ENCODE measurements around the gene OGT. TPM values are rescaled to one million over a fixed set of nuclear protein-coding genes. Genes with fewer than 3 reads are reported as not detected.
A peak's percentile ranks its signal among the peaks of the same experiment; 100 is the strongest.

The OGT gene
- total RNA-seq, 1 donor from 2014 or later, result 231 TPM

- peaks cover 67% of the 10 kb centered on the region for H3K4me1 Mint-ChIP-seq (ENCODE audit: low read depth)
- peak overlapping the region; percentile 95 for H3K27ac Mint-ChIP-seq
- peaks cover 25% of the 10 kb centered on the region for H3K36me3 Mint-ChIP-seq (ENCODE audit: low read depth)
- no peak for DNase-seq (ENCODE audit: low spot score)
- no peaks in the 10 kb centered on the region for H3K9me3 Mint-ChIP-seq
- no peaks in the 10 kb centered on the region for H3K27me3 Mint-ChIP-seq (ENCODE audit: low read depth)
- intact Hi-C loops (cut with micrococcal nuclease), result loop anchor here (1.0 to 2.0 kb wide), 2 partner anchors 18 to 79 kb away; no protein-coding TSS in a partner anchor
- no peak overlapping the region for H3K4me3 Mint-ChIP-seq (ENCODE audit: low read depth)
Observed at GRCh38 chrX:71619986-71620385, 87.1 kb downstream of the OGT start.

- Mint-ChIP-seq H3K27ac (peak overlapping the region; percentile 49), H3K36me3 (ENCODE audit: low read depth) (peaks cover 9% of the 10 kb centered on the region), H3K9me3 (no peaks in the 10 kb centered on the region), H3K27me3 (ENCODE audit: low read depth) (no peaks in the 10 kb centered on the region), H3K4me3 (ENCODE audit: low read depth) (no peak overlapping the region), H3K4me1 (ENCODE audit: low read depth) (peaks cover 56% of the 10 kb centered on the region)
- no peak for DNase-seq (ENCODE audit: low spot score)
- intact Hi-C loops (cut with micrococcal nuclease), result no loop called here
Observed at GRCh38 chrX:71621603-71622002, 88.7 kb downstream of the OGT start.

- no peak overlapping the region for H3K4me3 Mint-ChIP-seq (ENCODE audit: low read depth)
- peaks cover 8% of the 10 kb centered on the region for H3K36me3 Mint-ChIP-seq (ENCODE audit: low read depth)
- peaks cover 51% of the 10 kb centered on the region for H3K4me1 Mint-ChIP-seq (ENCODE audit: low read depth)
- intact Hi-C loops (cut with micrococcal nuclease), result no loop called here
- no peaks in the 10 kb centered on the region for H3K27me3 Mint-ChIP-seq (ENCODE audit: low read depth)
- H3K9me3 Mint-ChIP-seq, result no peaks in the 10 kb centered on the region
- no peak for DNase-seq (ENCODE audit: low spot score)
- peak overlapping the region; percentile 91 for H3K27ac Mint-ChIP-seq
Observed at GRCh38 chrX:71622032-71622575, 89.2 kb downstream of the OGT start.

- H3K36me3 Mint-ChIP-seq (ENCODE audit: low read depth), result peaks cover 8% of the 10 kb centered on the region
- H3K9me3 Mint-ChIP-seq, result no peaks in the 10 kb centered on the region
- peak overlapping the region; percentile 57 for H3K4me3 Mint-ChIP-seq (ENCODE audit: low read depth)
- no peaks in the 10 kb centered on the region for H3K27me3 Mint-ChIP-seq (ENCODE audit: low read depth)
- intact Hi-C loops (cut with micrococcal nuclease), result no loop called here
- peak overlapping the region; percentile 91 for H3K27ac Mint-ChIP-seq
- H3K4me1 Mint-ChIP-seq (ENCODE audit: low read depth), result peaks cover 46% of the 10 kb centered on the region
- peak; percentile 25 for DNase-seq (ENCODE audit: low spot score)
Observed at GRCh38 chrX:71622576-71623450, 89.9 kb downstream of the OGT start.

- H3K36me3 Mint-ChIP-seq (ENCODE audit: low read depth), result peaks cover 8% of the 10 kb centered on the region
- H3K4me1 Mint-ChIP-seq (ENCODE audit: low read depth), result peaks cover 38% of the 10 kb centered on the region
- H3K27ac Mint-ChIP-seq, result peak overlapping the region; percentile 91
- no peak for DNase-seq (ENCODE audit: low spot score)
- peak overlapping the region; percentile 55 for H3K4me3 Mint-ChIP-seq (ENCODE audit: low read depth)
- intact Hi-C loops (cut with micrococcal nuclease), result no loop called here
- no peaks in the 10 kb centered on the region for H3K27me3 Mint-ChIP-seq (ENCODE audit: low read depth)
- no peaks in the 10 kb centered on the region for H3K9me3 Mint-ChIP-seq
Observed at GRCh38 chrX:71623714-71624113, 90.8 kb downstream of the OGT start.

GRCh38 chrX:71625471-71625870 lies 92.6 kb downstream of the OGT start:
- H3K27me3 Mint-ChIP-seq (ENCODE audit: low read depth), result no peaks in the 10 kb centered on the region
- intact Hi-C loops (cut with micrococcal nuclease), result no loop called here
- H3K27ac Mint-ChIP-seq, result no peak overlapping the region
- H3K4me3 Mint-ChIP-seq (ENCODE audit: low read depth), result no peak overlapping the region
- no peaks in the 10 kb centered on the region for H3K9me3 Mint-ChIP-seq
- H3K4me1 Mint-ChIP-seq (ENCODE audit: low read depth), result peaks cover 32% of the 10 kb centered on the region
- no peaks in the 10 kb centered on the region for H3K36me3 Mint-ChIP-seq (ENCODE audit: low read depth)
- DNase-seq (ENCODE audit: low spot score), result no peak

Other genes with a start within 250 kb of the OGT start
- gene NONO, start 249.5 kb upstream of the OGT start, total RNA-seq, result 585 and 612 TPM in 2 replicates
- gene ITGB1BP2, start 231.4 kb upstream of the OGT start, total RNA-seq, result 6.1 and 6.5 TPM in 2 replicates
- 48.0 and 49.6 TPM in 2 replicates for gene TAF1, start 166.7 kb upstream of the OGT start, total RNA-seq
- gene GCNA, start 45.3 kb downstream of the OGT start, total RNA-seq, result 3.4 and 3.5 TPM in 2 replicates
- 11.1 and 11.4 TPM in 2 replicates for gene CXCR3, start 85.4 kb downstream of the OGT start, total RNA-seq
- gene CXorf49, start 185.2 kb downstream of the OGT start, total RNA-seq, result not detected in 2 replicates
- gene CXorf49B, start 230.2 kb downstream of the OGT start, total RNA-seq, result not detected in 2 replicates

Data from activated T-helper 2 cell treated with anti-CD3 and anti-CD28 coated beads, Interferon-gamma antibody, Interleukin-2, Interleukin-4, amounts not matched to agents 10 μg/mL and 5 μg/mL and 100 μg/mL, durations not matched to agents 14 hours and 24 hours and 36 hours (primary cell).